Measurements from ENCODE around the gene C1orf53. TPM values are rescaled to one million over a fixed set of nuclear protein-coding genes. Genes with fewer than 3 reads are reported as not detected.

The C1orf53 gene
- total RNA-seq, 2 experiments from 2014 or later: 2.4 to 4.1 TPM

GRCh38 chr1:197903196-197903514 is 725 bp downstream of the C1orf53 start:
- ChIA-PET CTCF (ENCODE audit: unreplicated experiment) (no interaction called here), POLR2A (interaction anchor here (0.6 to 3.0 kb wide), 13 partner anchors 8 to 389 kb away, joined by 3 to 14 read pairs (median 3); no protein-coding TSS in a partner anchor)
- Histone ChIP-seq H3K4me2 (ENCODE audit: low read length) (peak overlapping the region; percentile 78), H3K9me2 (ENCODE audit: insufficient read depth, low read length) (no peaks in the 10 kb centered on the region), H2AFZ (ENCODE audit: low read length) (peak overlapping the region; percentile 91), H3K4me3 (ENCODE audit: low read depth, low read length, poor library complexity, severe bottlenecking) (peak overlapping the region; percentile 73), H3K36me3 (ENCODE audit: insufficient read depth, low read length) (no peaks in the 10 kb centered on the region), H3K27ac (ENCODE audit: low read depth, low read length, poor library complexity, severe bottlenecking) (peak overlapping the region; percentile 69), H3K9me3 (ENCODE audit: low read length) (no peaks in the 10 kb centered on the region), H3K79me2 (ENCODE audit: insufficient read depth, low read depth, low read length) (no peaks in the 10 kb centered on the region), H3K4me1 (ENCODE audit: insufficient read depth, low read length, poor library complexity, severe bottlenecking) (peaks cover 14% of the 10 kb centered on the region), H4K20me1 (ENCODE audit: insufficient read depth, low read length) (no peaks in the 10 kb centered on the region; the same call in 1 of the 2 replicates)
- intact Hi-C loops (cut with micrococcal nuclease; ENCODE audit: unreplicated experiment): loop anchor here (2.0 kb wide), 2 partner anchors 128 to 254 kb away; partner anchors contain the start of genes DENND1B and NEK7
- BruUV-seq (replicated peaks): TSS peak; percentile 88
- no peak for TF ChIP-seq CTCF (conservative IDR thresholded peaks at IDR 0.05; ENCODE audit: low read length)
- no peak for TF ChIP-seq EZH2phosphoT487 (IDR thresholded peaks at IDR 0.05; ENCODE audit: borderline replicate concordance, low read depth, low read length)
- no peak for DNase-seq (ENCODE audit: low spot score)

DNA sequence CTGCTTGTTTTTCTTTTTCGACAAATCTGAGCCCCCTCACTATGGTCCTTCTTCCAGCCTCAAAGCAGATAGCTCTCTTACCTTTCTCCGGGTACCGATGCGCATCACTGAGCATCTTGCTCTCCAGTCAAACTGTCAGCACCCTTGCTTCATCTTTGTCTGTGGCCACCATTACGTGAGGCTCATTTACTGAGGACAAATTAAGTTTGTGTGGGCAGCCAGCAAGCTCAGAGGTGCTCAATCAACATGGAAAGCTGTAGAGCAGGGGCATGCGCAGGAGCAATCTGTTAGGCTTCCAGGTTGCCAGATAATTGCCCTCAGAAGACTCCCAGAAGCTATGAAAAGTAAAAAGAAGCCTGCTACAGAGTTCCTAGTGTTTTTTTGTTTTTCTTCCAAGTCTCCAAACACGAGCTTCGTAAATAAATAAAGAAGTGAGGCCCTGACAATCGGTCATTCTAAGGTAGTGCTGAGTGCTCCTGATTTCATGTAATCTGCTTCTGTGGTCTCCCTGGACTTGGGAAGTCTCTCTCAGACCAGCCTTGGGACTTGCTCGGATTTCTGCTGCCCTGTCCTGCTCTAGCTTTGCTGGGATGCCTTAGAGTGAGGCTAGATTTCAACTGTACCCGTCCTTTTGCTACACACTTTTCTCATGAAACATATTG is 1.8 kb downstream of the C1orf53 start:
- H3K4me3 ChIP-seq (ENCODE audit: low read depth, low read length, poor library complexity, severe bottlenecking): no peak overlapping the region
- no peaks in the 10 kb centered on the region for H3K36me3 ChIP-seq (ENCODE audit: insufficient read depth, low read length)
- peaks cover 14% of the 10 kb centered on the region for H3K4me1 ChIP-seq (ENCODE audit: insufficient read depth, low read length, poor library complexity, severe bottlenecking)
- H3K4me2 ChIP-seq (ENCODE audit: low read length): no peak overlapping the region
- H3K9me3 ChIP-seq (ENCODE audit: low read length): no peaks in the 10 kb centered on the region
- intact Hi-C loops (cut with micrococcal nuclease; ENCODE audit: unreplicated experiment): no loop called here
- POLR2A ChIA-PET: interaction anchor here (0.7 to 3.0 kb wide), 7 partner anchors 9 to 365 kb away, joined by 3 to 12 read pairs (median 4); no protein-coding TSS in a partner anchor
- no peak overlapping the region; the same call in 1 of the 2 replicates for H2AFZ ChIP-seq (ENCODE audit: low read length)
- H3K27ac ChIP-seq (ENCODE audit: low read depth, low read length, poor library complexity, severe bottlenecking): no peak overlapping the region
- no peaks in the 10 kb centered on the region; the same call in 1 of the 2 replicates for H4K20me1 ChIP-seq (ENCODE audit: insufficient read depth, low read length)
- TF ChIP-seq EZH2phosphoT487 (IDR thresholded peaks at IDR 0.05; ENCODE audit: borderline replicate concordance, low read depth, low read length) (no peak), CTCF (conservative IDR thresholded peaks at IDR 0.05; ENCODE audit: low read length) (no peak)
- CTCF ChIA-PET (ENCODE audit: unreplicated experiment): interaction anchor here (0.6 kb wide), 1 partner anchor 11 kb away, joined by 4 read pairs; no protein-coding TSS in a partner anchor
- BruUV-seq (replicated peaks): no TSS peak
- no peak for DNase-seq (ENCODE audit: low spot score)
- no peaks in the 10 kb centered on the region for H3K79me2 ChIP-seq (ENCODE audit: insufficient read depth, low read depth, low read length)
- H3K9me2 ChIP-seq (ENCODE audit: insufficient read depth, low read length): no peaks in the 10 kb centered on the region

Data from OCI-LY7 (cell line).